ENCODE data around the gene ENPP1.

GRCh38 chr6:131849799-131850198 is 42.0 kb downstream of the ENPP1 start:
- TF ChIP-seq CTCF (IDR thresholded peaks at IDR 0.05; ENCODE audit: low read depth, low read length, poor library complexity, severe bottlenecking) = no peak
- no peak for TF ChIP-seq EZH2phosphoT487 (IDR thresholded peaks at IDR 0.05; ENCODE audit: borderline replicate concordance, low read length)

All from DOHH2 (cell line).